ENCODE data around the gene NEK6.

Gene NEK6

GRCh38 chr9:124386201-124386600, 128.5 kb downstream of the NEK6 start:
- no peaks in the 10 kb centered on the region for H3K27me3 Mint-ChIP-seq (ENCODE audit: low read depth)
- no peak for TF ChIP-seq CTCF (IDR thresholded peaks at IDR 0.05; ENCODE audit: unreplicated experiment in 3 of 3)
- peaks cover 20% of the 10 kb centered on the region for H3K36me3 Mint-ChIP-seq (ENCODE audit: low read depth)
- no peak overlapping the region for H3K4me3 Mint-ChIP-seq
- peak overlapping the region in 1 of 3 experiments; percentile 51 for H3K27ac Mint-ChIP-seq
- no peaks in the 10 kb centered on the region for H3K9me3 Mint-ChIP-seq
- H3K4me1 Mint-ChIP-seq = peaks cover 37% of the 10 kb centered on the region

- H3K4me1 Mint-ChIP-seq = peaks cover 49% of the 10 kb centered on the region
- TF ChIP-seq CTCF (IDR thresholded peaks at IDR 0.05; ENCODE audit: unreplicated experiment in 3 of 3) = no peak
- no peaks in the 10 kb centered on the region for H3K9me3 Mint-ChIP-seq
- no peak overlapping the region for H3K27ac Mint-ChIP-seq
- no peak overlapping the region for H3K4me3 Mint-ChIP-seq
- H3K36me3 Mint-ChIP-seq (ENCODE audit: low read depth) = peaks cover 12% of the 10 kb centered on the region
- peaks cover 3% of the 10 kb centered on the region for H3K27me3 Mint-ChIP-seq (ENCODE audit: low read depth)
Measured at GRCh38 chr9:124388275-124389048, 130.7 kb downstream of the NEK6 start.

GRCh38 chr9:124389146-124389939, 131.6 kb downstream of the NEK6 start:
- Mint-ChIP-seq H3K4me1 (peaks cover 49% of the 10 kb centered on the region), H3K27ac (no peak overlapping the region), H3K27me3 (ENCODE audit: low read depth) (peaks cover 3% of the 10 kb centered on the region), H3K9me3 (no peaks in the 10 kb centered on the region), H3K4me3 (no peak overlapping the region), H3K36me3 (ENCODE audit: low read depth) (peaks cover 10% of the 10 kb centered on the region)
- no peak for TF ChIP-seq CTCF (IDR thresholded peaks at IDR 0.05; ENCODE audit: unreplicated experiment in 3 of 3)

- Mint-ChIP-seq H3K4me1 (peaks cover 49% of the 10 kb centered on the region), H3K27ac (no peak overlapping the region), H3K36me3 (ENCODE audit: low read depth) (peaks cover 9% of the 10 kb centered on the region), H3K4me3 (no peak overlapping the region), H3K27me3 (ENCODE audit: low read depth) (peaks cover 3% of the 10 kb centered on the region), H3K9me3 (no peaks in the 10 kb centered on the region)
- TF ChIP-seq CTCF (IDR thresholded peaks at IDR 0.05; ENCODE audit: unreplicated experiment in 3 of 3) = no peak
Measured at GRCh38 chr9:124390794-124391658, 133.3 kb downstream of the NEK6 start.

- Mint-ChIP-seq H3K36me3 (ENCODE audit: low read depth) (peaks cover 13% of the 10 kb centered on the region), H3K27me3 (ENCODE audit: low read depth) (peaks cover 3% of the 10 kb centered on the region), H3K27ac (no peak overlapping the region), H3K4me3 (no peak overlapping the region), H3K4me1 (peaks cover 47% of the 10 kb centered on the region), H3K9me3 (no peaks in the 10 kb centered on the region)
- TF ChIP-seq CTCF (IDR thresholded peaks at IDR 0.05; ENCODE audit: unreplicated experiment in 3 of 3) = no peak
Measured at GRCh38 chr9:124392254-124392870, 134.6 kb downstream of the NEK6 start.
